CD4-positive, CD25-positive, alpha-beta regulatory T cell (primary cell): ENCODE measurements around the gene ATOSA. TPM values are rescaled to one million over a fixed set of nuclear protein-coding genes. Genes with fewer than 3 reads are reported as not detected.

Experiments used
- ATAC-seq, 2 donors: fragments of 150-1000 bp; cut with Tn5 transposase; one replicate each; pipeline ENCODE4 v1.10.0; 2021; ENCODE audit warnings: low read depth in 2 of 2, moderate number of reproducible peaks in 2 of 2, moderate library complexity in 1 of 2
- DNase-seq, 3 donors: peaks; one replicate each; pipeline versions ENCODE4 v3.0.0 to v3.0.0-alpha.2; 2012 to 2022; ENCODE audit warnings: mixed read lengths in 1 of 3
- H3K27ac ChIP-seq: one replicate; pipeline ENCODE4 v1.7.0; 2013; ENCODE audit warnings: mild to moderate bottlenecking, low read length; ENCODE audit not compliant: insufficient read depth, poor library complexity, severe bottlenecking
- H3K27me3 ChIP-seq: one replicate; pipeline ENCODE4 v1.7.0; 2013; ENCODE audit warnings: low read length; ENCODE audit not compliant: control insufficient read depth, insufficient read depth
- H3K36me3 ChIP-seq: one replicate; pipeline ENCODE4 v1.7.0; 2013; ENCODE audit warnings: mild to moderate bottlenecking, low read length, moderate library complexity; ENCODE audit not compliant: control insufficient read depth, insufficient read depth
- H3K4me1 ChIP-seq: 2 replicates; pipeline ENCODE4 v1.7.0; 2013; ENCODE audit warnings: mild to moderate bottlenecking, low read length; ENCODE audit not compliant: insufficient read depth, control insufficient read depth, poor library complexity, severe bottlenecking
- H3K4me3 ChIP-seq: one replicate; pipeline ENCODE4 v1.7.0; 2013; ENCODE audit warnings: low read depth, mild to moderate bottlenecking, low read length, moderate library complexity
- H3K9me3 ChIP-seq, 2 experiments: 1 replicate in 1 of 2; 2 replicates in 1 of 2; pipeline ENCODE4 v1.7.0; 2013; ENCODE audit warnings: low read length in 2 of 2, mild to moderate bottlenecking in 1 of 2, moderate library complexity in 1 of 2; ENCODE audit not compliant: control insufficient read depth in 2 of 2
- H3K27ac Mint-ChIP-seq, 3 donors: one replicate each; pipeline ENCODE4 v1.8.0; 2020 to 2022; ENCODE audit warnings: mild to moderate bottlenecking in 3 of 3, mixed read lengths in 3 of 3, moderate library complexity in 2 of 3
- H3K27me3 Mint-ChIP-seq: one replicate; pipeline ENCODE4 v1.8.0; 2022; ENCODE audit warnings: mild to moderate bottlenecking, mixed read lengths
- H3K36me3 Mint-ChIP-seq: one replicate; pipeline ENCODE4 v1.8.0; 2020; ENCODE audit warnings: mixed read lengths
- H3K4me1 Mint-ChIP-seq, 4 donors: one replicate each; pipeline ENCODE4 v1.8.0; 2020 to 2022; ENCODE audit warnings: mixed read lengths in 4 of 4, mild to moderate bottlenecking in 1 of 4
- H3K4me3 Mint-ChIP-seq, 4 donors: one replicate each; pipeline ENCODE4 v1.8.0; 2020 to 2022; ENCODE audit warnings: mild to moderate bottlenecking in 4 of 4, mixed read lengths in 4 of 4, moderate library complexity in 3 of 4
- H3K9me3 Mint-ChIP-seq, 7 donors: one replicate each; pipeline ENCODE4 v1.8.0; 2020 to 2022; ENCODE audit warnings: mixed read lengths in 7 of 7, mild to moderate bottlenecking in 3 of 7, moderate library complexity in 2 of 7
- polyA plus RNA-seq, 4 donors: library from polyadenylated mRNA; unstranded; fragments of 300-500 nt; fragmentation: Illumina TruSeq; gene quantifications; one replicate each; pipeline ENCODE4 v1.2.3, GENCODE V29; 2021
- total RNA-seq: library from RNA; stranded (reverse); gene quantifications from one replicate; pipeline ENCODE4 v1.2.3, GENCODE V29; 2022

ATOSA gene
- total and polyA plus RNA-seq, 5 donors from 2014 or later, result 13.5 to 139 (median 19.8) TPM

GRCh38 chr15:52651114-52651513 is 28.1 kb downstream of the ATOSA start:
- Histone ChIP-seq H3K9me3 (no peaks in the 10 kb centered on the region), H3K27ac (no peak overlapping the region), H3K4me1 (peaks cover 17% of the 10 kb centered on the region), H3K27me3 (no peaks in the 10 kb centered on the region), H3K36me3 (peaks cover 54% of the 10 kb centered on the region), H3K4me3 (no peak overlapping the region)
- H3K9me3 Mint-ChIP-seq, result no peaks in the 10 kb centered on the region
- H3K4me1 Mint-ChIP-seq, result peaks cover 27 to 41% (median 33%) of the 10 kb centered on the region in 4 donors
- H3K4me3 Mint-ChIP-seq, result no peak overlapping the region
- ATAC-seq, result no peak
- H3K27ac Mint-ChIP-seq, result peak overlapping the region in 2 of 3 donors; percentile 60 to 71
- no peak for DNase-seq
- no peaks in the 10 kb centered on the region for H3K27me3 Mint-ChIP-seq
- H3K36me3 Mint-ChIP-seq, result peaks cover 27% of the 10 kb centered on the region

GRCh38 chr15:52649686-52650085 is 29.5 kb downstream of the ATOSA start:
- no peak for ATAC-seq

GRCh38 chr15:52645916-52646315 is 33.3 kb downstream of the ATOSA start:
- Histone ChIP-seq H3K27me3 (no peaks in the 10 kb centered on the region), H3K36me3 (peaks cover 38% of the 10 kb centered on the region), H3K27ac (no peak overlapping the region), H3K9me3 (no peaks in the 10 kb centered on the region), H3K4me1 (no peaks in the 10 kb centered on the region), H3K4me3 (no peak overlapping the region)
- Mint-ChIP-seq H3K9me3 (no peaks in the 10 kb centered on the region), H3K4me3 (no peak overlapping the region), H3K27ac (peak overlapping the region in 1 of 3 donors; percentile 37), H3K36me3 (peaks cover 33% of the 10 kb centered on the region), H3K4me1 (peaks cover 11 to 45% (median 21%) of the 10 kb centered on the region in 4 donors), H3K27me3 (no peaks in the 10 kb centered on the region)
- ATAC-seq (no peak), DNase-seq (no peak)

More at GRCh38 chr15:52649686-52650085, 29.5 kb downstream of the ATOSA start:
- Histone ChIP-seq H3K27ac (no peak overlapping the region), H3K4me1 (peaks cover 17% of the 10 kb centered on the region), H3K36me3 (peaks cover 59% of the 10 kb centered on the region), H3K27me3 (no peaks in the 10 kb centered on the region), H3K4me3 (no peak overlapping the region), H3K9me3 (no peaks in the 10 kb centered on the region)
- H3K9me3 Mint-ChIP-seq, result no peaks in the 10 kb centered on the region
- H3K4me1 Mint-ChIP-seq, result peaks cover 27 to 39% (median 33%) of the 10 kb centered on the region in 4 donors
- H3K36me3 Mint-ChIP-seq, result peaks cover 31% of the 10 kb centered on the region
- no peak overlapping the region for H3K4me3 Mint-ChIP-seq
- no peak for DNase-seq
- no peaks in the 10 kb centered on the region for H3K27me3 Mint-ChIP-seq
- peak overlapping the region in 1 of 3 donors; percentile 60 for H3K27ac Mint-ChIP-seq

- no peaks in the 10 kb centered on the region for H3K4me1 ChIP-seq
- H3K27me3 ChIP-seq, result no peaks in the 10 kb centered on the region
- Mint-ChIP-seq H3K4me3 (no peak overlapping the region), H3K4me1 (peaks cover 9 to 38% (median 19%) of the 10 kb centered on the region in 4 donors), H3K27ac (peak overlapping the region; percentile 6 to 49 (median 18)), H3K36me3 (peaks cover 40% of the 10 kb centered on the region), H3K9me3 (no peaks in the 10 kb centered on the region), H3K27me3 (no peaks in the 10 kb centered on the region)
- peaks cover 42% of the 10 kb centered on the region for H3K36me3 ChIP-seq
- no peak for ATAC-seq
- no peaks in the 10 kb centered on the region for H3K9me3 ChIP-seq
- no peak overlapping the region for H3K27ac ChIP-seq
- H3K4me3 ChIP-seq, result no peak overlapping the region
- no peak for DNase-seq
These were observed 36.5 kb downstream of the ATOSA start for GRCh38 chr15:52642386-52643361.

- peaks cover 10 to 18% (median 17%) of the 10 kb centered on the region in 4 donors for H3K4me1 Mint-ChIP-seq
These were observed 42.7 kb downstream of the ATOSA start for GRCh38 chr15:52636459-52636858.

GRCh38 chr15:52635908-52636307 is 43.3 kb downstream of the ATOSA start:
- Mint-ChIP-seq H3K4me1 (peaks cover 11 to 18% (median 16%) of the 10 kb centered on the region in 4 donors), H3K9me3 (no peaks in the 10 kb centered on the region), H3K36me3 (peaks cover 25% of the 10 kb centered on the region), H3K27ac (no peak overlapping the region), H3K4me3 (no peak overlapping the region), H3K27me3 (no peaks in the 10 kb centered on the region)
- H3K4me1 ChIP-seq, result no peaks in the 10 kb centered on the region
- H3K27me3 ChIP-seq, result no peaks in the 10 kb centered on the region
- H3K27ac ChIP-seq, result no peak overlapping the region
- peaks cover 65% of the 10 kb centered on the region for H3K36me3 ChIP-seq
- no peaks in the 10 kb centered on the region for H3K9me3 ChIP-seq
- H3K4me3 ChIP-seq, result no peak overlapping the region
- ATAC-seq (no peak), DNase-seq (no peak)

More at GRCh38 chr15:52636459-52636858, 42.7 kb downstream of the ATOSA start:
- H3K27ac ChIP-seq, result no peak overlapping the region
- DNase-seq (no peak), ATAC-seq (no peak)
- peaks cover 29% of the 10 kb centered on the region for H3K36me3 Mint-ChIP-seq
- no peak overlapping the region for H3K4me3 Mint-ChIP-seq
- H3K9me3 Mint-ChIP-seq, result no peaks in the 10 kb centered on the region
- no peaks in the 10 kb centered on the region for H3K27me3 Mint-ChIP-seq
- no peaks in the 10 kb centered on the region for H3K27me3 ChIP-seq
- H3K9me3 ChIP-seq, result no peaks in the 10 kb centered on the region
- H3K4me3 ChIP-seq, result no peak overlapping the region
- H3K4me1 ChIP-seq, result no peaks in the 10 kb centered on the region
- no peak overlapping the region for H3K27ac Mint-ChIP-seq
- peaks cover 65% of the 10 kb centered on the region for H3K36me3 ChIP-seq
